ENCODE results near the gene PPFIA4.
A peak's percentile ranks its signal among the peaks of the same experiment; 100 is the strongest.

The PPFIA4 gene

GRCh38 chr1:203085528-203086406 is 59.5 kb downstream of the PPFIA4 start, which contains the start of gene MYOG:
TSS of gene MYOG (minus strand) at chr1:203086012. CDS start at chr1:203085961, 51 bp downstream.
- peak; percentile 72 for DNase-seq

DNA sequence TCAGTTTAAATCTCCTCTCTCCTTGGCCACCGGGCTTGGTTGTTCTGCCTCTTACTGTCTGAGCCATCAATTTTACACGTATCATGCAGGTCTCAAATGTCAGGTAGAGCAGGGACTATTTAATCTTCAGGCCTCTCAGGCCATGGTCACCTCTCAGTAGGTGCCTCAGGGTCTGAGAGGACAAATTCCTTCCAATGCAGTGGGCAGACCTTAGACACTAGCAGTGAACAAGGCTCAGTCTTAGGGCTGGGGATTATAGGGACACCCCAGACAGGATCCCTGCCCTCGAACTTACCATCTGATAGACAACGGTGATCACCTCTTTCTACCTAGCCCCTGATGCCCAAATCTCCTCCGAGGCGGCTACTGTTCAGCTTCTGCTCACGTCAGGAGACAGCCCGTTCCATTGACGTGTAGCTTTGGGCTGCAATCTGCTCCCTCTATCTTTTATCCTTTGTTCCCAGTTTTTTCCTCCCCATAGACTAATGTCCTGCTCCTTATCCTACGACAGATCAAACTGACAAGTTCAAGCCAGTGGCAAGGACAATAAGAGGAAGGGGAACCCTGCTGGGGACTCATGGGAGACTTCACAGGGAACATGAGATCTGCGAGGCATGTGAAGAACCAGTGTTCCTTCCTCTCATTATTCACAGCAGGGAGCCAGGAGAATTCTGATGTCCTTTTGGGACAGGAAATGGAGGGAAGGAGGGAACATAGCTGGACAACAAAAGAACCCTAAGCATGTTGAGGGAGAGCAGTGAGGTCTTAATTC is 60.9 kb downstream of the PPFIA4 start:
- no peak for DNase-seq

- no peak for DNase-seq
Observed at GRCh38 chr1:203088441-203088840, 62.1 kb downstream of the PPFIA4 start.

- no peak for DNase-seq
Observed at GRCh38 chr1:203089001-203089650, 62.8 kb downstream of the PPFIA4 start.

GRCh38 chr1:203089651-203090045 is 63.4 kb downstream of the PPFIA4 start:
- DNase-seq, result no peak

DNA sequence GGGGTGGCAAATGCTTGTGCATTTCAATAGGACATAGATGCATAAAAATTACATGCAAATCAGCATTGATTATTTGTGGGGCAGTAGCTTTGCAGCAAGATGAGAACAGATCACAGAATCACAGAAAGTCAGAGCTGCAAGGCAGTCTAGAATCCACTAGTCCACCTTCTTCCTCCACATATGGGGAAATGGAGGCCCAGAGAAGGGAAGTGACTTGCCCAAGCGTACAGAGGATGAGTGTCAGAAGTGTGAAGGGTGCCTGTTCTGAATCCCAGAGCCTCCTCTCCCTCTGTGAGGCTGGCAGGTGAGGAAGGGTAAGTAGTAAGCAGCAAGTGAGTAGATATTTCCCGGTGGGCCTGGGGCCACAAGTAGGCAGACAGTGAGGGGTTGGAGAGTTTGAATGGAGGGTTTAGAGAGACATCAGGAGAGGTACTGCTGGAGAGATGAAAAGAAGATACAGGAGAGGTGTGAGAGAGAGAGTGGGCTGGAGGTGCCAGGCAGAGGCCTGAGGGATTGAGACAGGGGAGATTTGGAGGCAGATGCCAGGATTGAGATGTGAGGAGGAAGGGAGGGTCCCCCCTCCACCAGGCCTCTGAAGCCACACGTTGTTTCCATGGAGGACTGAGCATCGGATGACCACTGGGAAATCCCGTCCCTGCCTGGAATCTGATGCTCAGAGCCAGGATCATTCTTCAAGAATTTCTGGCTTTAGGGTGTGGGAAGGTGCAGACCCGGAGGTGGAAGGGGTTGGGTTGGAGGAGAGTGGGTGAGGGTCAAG is 64.3 kb downstream of the PPFIA4 start:
- DNase-seq, result no peak

GRCh38 chr1:203091199-203091477 is 64.8 kb downstream of the PPFIA4 start:
- DNase-seq, result no peak

DNA sequence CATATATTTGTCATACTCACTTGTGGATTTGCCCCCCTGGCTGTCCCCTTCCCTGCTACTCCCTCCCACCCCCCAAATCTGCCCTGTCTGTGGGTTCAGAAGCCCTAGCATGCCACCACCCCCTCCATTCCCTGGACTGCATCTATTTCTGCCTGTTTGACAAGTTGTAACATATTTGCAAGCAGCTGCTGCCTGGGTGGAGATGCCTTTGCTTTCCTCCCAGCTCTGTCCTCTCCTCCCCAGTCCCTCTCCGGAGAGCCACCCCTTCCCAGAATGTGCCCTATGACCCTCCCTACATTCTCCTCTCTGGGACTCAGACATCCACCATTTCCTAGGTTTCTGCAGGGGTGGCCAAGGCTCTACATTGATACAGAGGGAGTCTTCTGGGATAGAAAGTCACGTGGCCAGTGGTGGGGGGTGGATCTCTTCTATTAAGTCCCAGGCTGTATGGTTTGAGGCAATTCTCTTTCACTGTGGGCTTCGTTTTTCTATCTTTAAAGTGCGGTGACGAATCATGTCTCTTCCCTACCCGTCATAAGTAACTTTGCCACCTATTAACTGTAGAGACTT is 65.6 kb downstream of the PPFIA4 start:
- no peak for DNase-seq

GRCh38 chr1:203093754-203094410 is 67.6 kb downstream of the PPFIA4 start:
- no peak for DNase-seq

GRCh38 chr1:203095061-203095690 is 68.9 kb downstream of the PPFIA4 start:
- no peak for DNase-seq

DNA sequence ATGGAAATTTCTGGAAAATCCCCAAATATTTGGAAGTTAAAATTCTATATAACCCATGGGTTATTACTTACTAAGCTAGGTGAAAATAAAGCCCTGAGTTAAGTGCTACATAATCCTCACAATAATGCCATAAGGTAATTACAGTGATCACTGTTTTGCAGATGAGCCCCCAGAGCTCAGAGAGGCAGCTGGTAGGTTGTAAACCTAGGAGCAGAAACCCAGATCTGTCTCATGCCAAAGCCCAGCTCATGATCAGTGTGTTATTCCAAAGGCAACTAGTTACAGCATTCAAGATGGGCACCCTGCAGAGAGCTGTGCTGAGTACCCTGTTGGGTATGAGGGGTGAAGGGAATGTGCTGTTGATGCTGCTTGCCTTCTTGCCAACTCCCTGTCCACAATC is 70.3 kb downstream of the PPFIA4 start:
- DNase-seq, result peak; percentile 35

GRCh38 chr1:203097001-203097400 is 70.7 kb downstream of the PPFIA4 start:
- no peak for DNase-seq

DNA sequence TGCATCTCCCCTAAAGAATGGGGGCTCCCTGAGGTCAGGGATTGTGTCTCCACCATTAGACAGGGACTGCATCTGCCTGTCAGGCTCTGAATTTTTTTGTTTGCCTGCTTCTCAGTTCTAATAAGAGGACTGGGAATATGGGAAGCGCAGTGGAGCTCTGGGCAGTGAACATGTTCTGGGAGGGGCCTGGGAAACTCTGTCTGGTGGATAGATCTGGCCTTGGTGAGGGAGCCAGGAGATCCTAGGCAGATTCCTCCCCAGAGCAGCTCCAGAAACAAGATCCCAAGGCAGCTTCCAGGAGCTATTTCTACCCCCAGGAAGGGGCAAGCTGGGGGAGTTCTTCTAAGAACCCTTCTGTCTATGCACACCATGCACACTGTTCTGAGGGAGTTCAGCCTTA is 72.2 kb downstream of the PPFIA4 start:
- DNase-seq, result no peak

GRCh38 chr1:203098914-203099520 is 72.7 kb downstream of the PPFIA4 start:
- no peak for DNase-seq

GRCh38 chr1:203099805-203100515 is 73.7 kb downstream of the PPFIA4 start:
- DNase-seq, result no peak

DNA sequence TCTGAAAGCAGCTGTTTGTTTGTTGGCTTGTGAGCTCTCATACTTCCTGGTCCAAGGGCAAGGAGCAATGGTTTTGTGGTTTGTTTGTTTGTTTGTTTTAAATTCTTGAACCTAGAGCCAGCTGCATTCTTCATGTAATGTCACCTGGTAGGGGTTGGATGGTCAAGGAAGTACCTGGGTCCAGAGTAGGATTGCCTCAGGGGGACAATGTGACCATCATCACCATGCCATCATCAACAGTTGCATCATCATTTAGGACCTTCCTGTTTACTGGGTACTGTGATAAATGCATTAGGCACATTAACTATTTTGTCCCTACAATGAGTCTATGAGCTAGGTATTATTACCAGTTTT is 74.2 kb downstream of the PPFIA4 start:
- DNase-seq, result no peak

- DNase-seq, result no peak
Observed at GRCh38 chr1:203101813-203102634, 75.7 kb downstream of the PPFIA4 start.

DNA sequence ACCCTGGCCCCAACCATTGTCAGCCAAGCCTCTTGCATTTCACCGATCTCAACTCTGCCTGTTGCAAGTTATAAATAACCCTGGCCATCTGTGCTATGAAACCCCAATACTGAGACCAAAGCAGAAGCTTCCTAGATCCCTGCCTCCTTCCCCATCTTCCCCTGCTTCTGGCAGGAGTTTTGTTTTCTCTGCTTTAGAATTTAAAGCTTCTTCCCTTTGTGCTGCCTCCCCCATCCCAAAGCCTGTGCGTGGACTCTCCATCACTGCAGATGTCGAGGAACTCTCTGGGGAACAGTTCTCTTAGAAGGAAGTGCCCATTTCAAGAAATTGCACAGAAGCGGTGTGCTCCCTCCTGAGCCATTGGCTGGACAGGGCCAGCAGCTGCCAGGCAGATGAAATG is 76.9 kb downstream of the PPFIA4 start:
- peak; percentile 24 for DNase-seq

DNA sequence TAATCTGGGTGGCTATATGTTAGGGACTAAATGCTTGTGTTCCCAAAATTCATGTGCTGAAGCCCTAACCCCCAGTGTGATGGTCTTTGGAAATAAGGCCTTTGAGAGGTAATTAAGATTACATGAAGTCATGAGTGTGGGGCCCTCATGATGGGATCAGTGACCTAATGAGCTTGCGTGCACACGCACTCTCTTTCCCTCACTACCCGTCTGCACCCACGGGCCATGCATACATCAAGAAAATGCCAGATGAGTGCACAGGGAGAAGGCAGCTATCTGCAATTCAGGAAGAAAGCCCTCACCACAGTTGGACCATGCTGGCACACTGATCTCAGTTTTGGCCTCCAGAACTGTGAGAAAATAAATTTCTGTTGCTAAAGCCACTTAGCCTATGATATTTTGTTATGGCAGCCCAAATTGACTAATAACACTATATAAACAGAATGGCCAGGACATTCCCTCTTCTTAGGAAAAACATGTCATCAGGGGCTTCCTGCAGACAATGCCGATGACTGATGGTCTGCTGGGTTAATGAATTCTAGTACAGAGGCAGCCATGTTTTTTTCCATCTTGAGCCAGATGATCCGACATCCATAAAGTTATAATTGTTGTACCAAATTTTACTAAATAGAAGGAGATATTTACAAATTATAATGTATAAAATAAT is 77.7 kb downstream of the PPFIA4 start:
- no peak for DNase-seq

All from NCI-H2171 (cell line).